ENCODE data around the gene CDK5RAP2. TPM values are rescaled to one million over a fixed set of nuclear protein-coding genes. Genes with fewer than 3 reads are reported as not detected.

The CDK5RAP2 gene
- total and polyA plus RNA-seq, 10 of the 15 experiments (the other 5 are each of a cell fraction or from before 2014, with no cell fraction given): 16.2 to 53.5 (median 34.5) TPM

DNA sequence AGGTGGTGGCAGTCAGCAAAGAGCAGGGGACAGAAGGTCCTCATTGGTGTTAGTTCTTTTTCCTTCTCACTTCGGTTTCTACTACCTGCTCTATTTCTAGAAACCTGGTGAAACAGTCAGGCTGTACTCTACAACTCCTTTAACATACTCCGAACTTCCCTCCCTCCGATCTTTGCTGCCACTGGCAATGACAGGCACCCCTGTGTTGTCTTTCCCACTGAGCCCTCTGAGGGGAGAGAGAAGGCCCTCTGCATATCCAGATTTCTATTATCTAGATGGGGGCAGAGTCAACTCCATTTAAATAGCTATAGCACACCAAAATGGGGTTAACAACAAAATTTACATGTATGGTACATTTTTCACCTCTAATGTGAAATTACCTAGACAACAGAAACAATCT lies 123.7 kb downstream of the CDK5RAP2 start (continued):
- TF ChIP-seq PAX5 (IDR thresholded peaks at IDR 0.05; ENCODE audit: borderline replicate concordance, low read depth, low read length): no peak
- TF ChIP-seq RBBP5 (conservative IDR thresholded peaks at IDR 0.05): no peak

DNA sequence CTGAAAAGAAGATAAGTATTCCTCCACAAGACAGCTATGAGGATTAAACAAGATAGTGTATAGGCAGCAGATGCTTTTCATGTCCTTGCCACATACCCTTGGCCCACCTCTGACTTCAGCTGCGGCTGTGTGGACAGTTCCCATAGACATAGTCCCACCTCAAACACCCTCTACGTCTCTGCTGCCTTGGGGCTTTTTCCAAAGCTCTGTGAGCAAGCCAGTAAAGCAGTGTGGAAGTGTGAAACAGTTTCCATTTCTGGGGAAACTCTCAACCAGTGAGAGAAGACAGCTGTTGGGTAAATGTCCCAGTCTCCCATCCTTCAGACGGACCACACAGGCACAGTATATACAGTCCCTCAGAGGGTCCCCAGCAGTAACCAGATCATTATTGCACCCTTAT lies 125.5 kb downstream of the CDK5RAP2 start:
- FAIRE-seq (no peak), DNase-seq (ENCODE audit: low read depth, low spot score) (no peak), ATAC-seq (no peak)
- peaks cover 7 to 24% of the 10 kb centered on the region in 2 experiments for H3K36me3 ChIP-seq (ENCODE audit: control insufficient read depth in 2 of 2, insufficient read depth in 2 of 2, low read length in 1 of 2)
- no peaks in the 10 kb centered on the region for H3K4me1 ChIP-seq (ENCODE audit: control insufficient read depth, insufficient read depth, low read length)
- no peak overlapping the region for H3K9ac ChIP-seq (ENCODE audit: control insufficient read depth, insufficient read depth, low read length)
- H4K20me1 ChIP-seq (ENCODE audit: control insufficient read depth, insufficient read depth): no peaks in the 10 kb centered on the region
- no peaks in the 10 kb centered on the region for H3K79me2 ChIP-seq (ENCODE audit: control insufficient read depth, insufficient read depth, low read length)
- H3K27me3 ChIP-seq (replicated peaks in 1 of 2; ENCODE audit: control insufficient read depth in 2 of 2, insufficient read depth in 2 of 2, low read length in 1 of 2): no peaks in the 10 kb centered on the region
- no peak overlapping the region for H3K4me2 ChIP-seq (ENCODE audit: control insufficient read depth, insufficient read depth)
- ChIA-PET SMC1A (ENCODE audit: uncharacterized antibody, unreplicated experiment) (no interaction called here), CTCF (no interaction called here), POLR2A (no interaction called here), RAD21 (ENCODE audit: unreplicated experiment) (no interaction called here)
- H3K27ac ChIP-seq (ENCODE audit: control insufficient read depth, insufficient read depth): no peak overlapping the region
- in situ Hi-C loops (cut with MboI): no loop called here
- no TSS peak for BruUV-seq (replicated peaks)
- H3K9me3 ChIP-seq (replicated peaks; ENCODE audit: control insufficient read depth, insufficient read depth, low read length): no peaks in the 10 kb centered on the region
- intact Hi-C loops (cut with micrococcal nuclease; ENCODE audit: unreplicated experiment): no loop called here
- H2AFZ ChIP-seq (ENCODE audit: control insufficient read depth, low read depth, low read length): no peak overlapping the region
- no peak overlapping the region for H3K4me3 ChIP-seq
- 98% methylated on average over 3 of the region's 3 CpGs for WGBS (ENCODE audit: insufficient coverage, insufficient replicate concordance, low lambda C conversion rate, missing lambda C conversion rate)
- TF ChIP-seq PRDM15 (CRISPR knock-in tag; IDR thresholded peaks at IDR 0.05) (no peak), FOS (IDR thresholded peaks at IDR 0.05; ENCODE audit: borderline replicate concordance, extremely low read depth, insufficient read length) (no peak), CBFB (IDR thresholded peaks at IDR 0.05; ENCODE audit: low read depth) (no peak), SMAD5 (IDR thresholded peaks at IDR 0.05; ENCODE audit: low read depth) (no peak), EZH2 (IDR thresholded peaks at IDR 0.05; ENCODE audit: borderline replicate concordance, control insufficient read depth, low read depth, low read length) (no peak), CUX1 (IDR thresholded peaks at IDR 0.05; ENCODE audit: insufficient replicate concordance, low read depth, low read length) (no peak), NRF1 (conservative IDR thresholded peaks at IDR 0.05; ENCODE audit: low read depth, low read length) (no peak)
- TF ChIP-seq, protein P1, sequence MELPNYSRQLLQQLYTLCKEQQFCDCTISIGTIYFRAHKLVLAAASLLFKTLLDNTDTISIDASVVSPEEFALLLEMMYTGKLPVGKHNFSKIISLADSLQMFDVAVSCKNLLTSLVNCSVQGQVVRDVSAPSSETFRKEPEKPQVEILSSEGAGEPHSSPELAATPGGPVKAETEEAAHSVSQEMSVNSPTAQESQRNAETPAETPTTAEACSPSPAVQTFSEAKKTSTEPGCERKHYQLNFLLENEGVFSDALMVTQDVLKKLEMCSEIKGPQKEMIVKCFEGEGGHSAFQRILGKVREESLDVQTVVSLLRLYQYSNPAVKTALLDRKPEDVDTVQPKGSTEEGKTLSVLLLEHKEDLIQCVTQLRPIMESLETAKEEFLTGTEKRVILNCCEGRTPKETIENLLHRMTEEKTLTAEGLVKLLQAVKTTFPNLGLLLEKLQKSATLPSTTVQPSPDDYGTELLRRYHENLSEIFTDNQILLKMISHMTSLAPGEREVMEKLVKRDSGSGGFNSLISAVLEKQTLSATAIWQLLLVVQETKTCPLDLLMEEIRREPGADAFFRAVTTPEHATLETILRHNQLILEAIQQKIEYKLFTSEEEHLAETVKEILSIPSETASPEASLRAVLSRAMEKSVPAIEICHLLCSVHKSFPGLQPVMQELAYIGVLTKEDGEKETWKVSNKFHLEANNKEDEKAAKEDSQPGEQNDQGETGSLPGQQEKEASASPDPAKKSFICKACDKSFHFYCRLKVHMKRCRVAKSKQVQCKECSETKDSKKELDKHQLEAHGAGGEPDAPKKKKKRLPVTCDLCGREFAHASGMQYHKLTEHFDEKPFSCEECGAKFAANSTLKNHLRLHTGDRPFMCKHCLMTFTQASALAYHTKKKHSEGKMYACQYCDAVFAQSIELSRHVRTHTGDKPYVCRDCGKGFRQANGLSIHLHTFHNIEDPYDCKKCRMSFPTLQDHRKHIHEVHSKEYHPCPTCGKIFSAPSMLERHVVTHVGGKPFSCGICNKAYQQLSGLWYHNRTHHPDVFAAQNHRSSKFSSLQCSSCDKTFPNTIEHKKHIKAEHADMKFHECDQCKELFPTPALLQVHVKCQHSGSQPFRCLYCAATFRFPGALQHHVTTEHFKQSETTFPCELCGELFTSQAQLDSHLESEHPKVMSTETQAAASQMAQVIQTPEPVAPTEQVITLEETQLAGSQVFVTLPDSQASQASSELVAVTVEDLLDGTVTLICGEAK (IDR thresholded peaks at IDR 0.05; ENCODE audit: borderline replicate concordance): no peak
